Activated T-cell treated with anti-CD3 and anti-CD28 coated beads for 24 hours (primary cell): Measurements from ENCODE around the gene ARPP19.
A peak's percentile ranks its signal among the peaks of the same experiment; 100 is the strongest.
"Not testable (repeated sequence)": the region's sequence is repeated elsewhere in the genome, so short reads cannot be mapped to it uniquely, and the experiment has no call there.

Experiments used
- DNase-seq: peaks from one replicate; pipeline ENCODE4 v3.0.0-alpha.2; 2020; ENCODE audit warnings: low read depth

The ARPP19 gene, protein sequence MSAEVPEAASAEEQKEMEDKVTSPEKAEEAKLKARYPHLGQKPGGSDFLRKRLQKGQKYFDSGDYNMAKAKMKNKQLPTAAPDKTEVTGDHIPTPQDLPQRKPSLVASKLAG

DNA sequence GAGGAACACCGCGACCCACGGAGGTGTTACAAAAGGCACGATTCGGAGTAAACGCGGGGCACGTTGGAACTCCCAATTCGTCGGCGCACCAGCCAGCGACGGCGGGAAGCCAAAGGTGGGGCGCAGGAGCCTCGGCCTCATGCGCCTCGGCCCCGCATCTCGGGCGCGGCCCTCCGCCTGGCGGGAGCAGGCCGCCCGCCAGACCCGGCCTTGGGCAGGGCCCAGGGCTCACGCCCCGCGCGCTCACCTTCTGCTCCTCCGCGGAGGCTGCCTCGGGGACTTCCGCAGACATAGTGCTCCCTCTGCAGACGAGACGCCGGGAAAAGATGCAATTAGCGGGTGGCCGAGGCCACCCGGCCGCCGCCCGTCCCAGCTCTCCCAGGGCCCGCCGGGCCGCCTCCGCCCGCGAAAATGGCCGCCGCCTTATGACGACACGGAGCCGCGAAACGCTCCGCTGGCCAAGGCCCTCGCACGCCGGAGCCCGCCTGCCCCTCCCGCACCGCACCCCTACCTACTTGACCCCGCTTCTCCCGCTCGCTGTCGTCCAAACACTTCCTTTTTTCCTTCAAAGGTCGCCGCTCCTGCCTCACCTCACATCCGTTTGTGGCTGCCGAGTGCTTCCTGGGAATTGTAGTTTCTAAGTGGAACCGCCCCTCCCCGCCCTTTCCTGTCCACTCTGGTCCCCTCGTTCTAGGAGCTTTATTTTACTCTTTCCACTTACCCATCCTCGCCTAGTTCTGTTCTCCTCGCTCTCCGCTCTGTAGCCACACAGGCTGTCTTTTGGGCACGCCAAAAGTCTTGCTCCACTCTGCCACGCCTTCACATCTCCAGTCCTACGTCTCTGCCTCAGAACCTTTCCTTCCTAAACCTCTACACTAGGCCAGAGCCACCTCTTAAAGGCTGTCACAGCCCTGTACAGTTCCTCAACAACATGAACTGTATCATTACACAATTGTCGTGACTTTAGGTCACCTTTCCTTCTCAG lies at the start of gene ARPP19:
ARPP19 (minus strand) TSS at position 430 of the 985 bp plus-strand sequence; CDS start at position 292, 138 bp downstream.
- peak; percentile 79 for DNase-seq

DNA sequence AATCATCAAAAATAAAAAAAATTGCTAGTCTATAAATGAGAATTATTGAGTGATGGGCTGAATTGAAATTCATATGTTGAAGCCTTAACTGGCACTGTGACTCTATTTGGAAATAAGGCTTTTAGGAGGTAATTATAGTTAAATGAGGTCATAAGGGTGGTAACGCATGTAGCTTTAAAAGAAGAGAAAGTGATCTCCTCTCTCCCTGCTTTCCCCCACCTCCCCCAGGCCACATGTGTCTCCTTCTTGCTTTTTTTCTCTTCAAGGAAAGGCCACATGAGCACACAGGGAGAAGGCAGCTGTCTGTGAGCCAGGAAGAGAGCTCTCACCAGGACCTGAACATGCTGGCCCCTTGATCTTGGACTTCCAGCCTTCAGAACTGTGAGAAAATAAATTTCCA lies 48.2 kb upstream of the ARPP19 start:
- no peak for DNase-seq

DNA sequence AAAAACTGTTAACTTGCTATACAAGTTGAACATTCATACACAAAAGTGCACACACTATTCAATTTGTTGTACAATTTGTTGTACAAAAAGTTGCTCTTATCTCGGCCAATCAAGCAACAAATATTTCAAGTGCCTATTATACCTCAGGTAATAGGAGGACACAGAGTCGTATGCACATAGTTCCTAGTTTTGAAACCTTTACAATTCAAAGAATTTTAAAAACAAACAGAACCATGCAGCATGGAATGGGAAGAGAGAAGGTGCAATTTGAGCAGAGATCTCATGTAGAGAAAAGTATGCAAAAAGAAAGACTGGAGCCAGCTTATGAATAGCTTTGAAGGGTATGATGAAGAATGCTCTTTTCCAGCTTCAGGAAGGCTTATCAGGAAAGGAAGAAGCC lies 46.5 kb upstream of the ARPP19 start:
- DNase-seq: no peak

DNA sequence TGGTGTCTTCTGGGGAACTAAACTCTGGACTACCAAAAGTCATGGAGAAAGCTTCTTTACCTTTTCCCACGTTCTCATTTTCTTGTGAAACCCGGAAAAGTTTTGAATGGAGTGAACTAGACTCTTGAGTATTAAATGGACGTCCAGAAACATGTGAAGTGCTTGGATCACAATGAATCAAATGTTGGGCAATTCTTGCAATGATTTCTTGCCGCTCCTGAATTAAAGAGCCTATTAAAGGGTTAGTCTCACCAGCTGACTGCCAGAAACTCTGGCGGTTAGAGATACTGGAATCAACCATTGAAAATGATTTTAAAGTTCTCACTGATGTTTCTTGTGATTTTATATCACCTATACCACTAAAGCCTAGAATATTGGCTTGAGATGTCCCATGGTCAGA lies 40.8 kb upstream of the ARPP19 start:
- DNase-seq: no peak

DNA sequence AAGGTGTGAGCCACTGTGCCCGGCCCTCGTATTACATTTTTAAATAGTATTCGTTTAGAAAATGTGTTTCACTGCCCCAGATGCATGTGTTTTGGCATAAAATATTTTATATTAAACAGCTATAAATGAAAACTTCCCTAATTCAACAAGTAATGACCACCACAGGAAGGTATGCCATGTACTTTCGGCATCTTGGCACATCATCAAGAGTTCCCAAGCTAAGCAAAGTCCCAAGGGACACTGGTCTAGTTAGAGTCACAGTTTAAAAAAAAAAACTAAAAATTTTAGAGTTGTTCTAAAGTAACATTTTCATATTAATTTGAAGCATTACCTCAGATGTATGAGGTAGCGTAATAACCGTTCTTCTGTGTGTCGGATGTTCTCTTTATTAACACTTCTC lies 15.6 kb upstream of the ARPP19 start:
- DNase-seq: no peak

DNA sequence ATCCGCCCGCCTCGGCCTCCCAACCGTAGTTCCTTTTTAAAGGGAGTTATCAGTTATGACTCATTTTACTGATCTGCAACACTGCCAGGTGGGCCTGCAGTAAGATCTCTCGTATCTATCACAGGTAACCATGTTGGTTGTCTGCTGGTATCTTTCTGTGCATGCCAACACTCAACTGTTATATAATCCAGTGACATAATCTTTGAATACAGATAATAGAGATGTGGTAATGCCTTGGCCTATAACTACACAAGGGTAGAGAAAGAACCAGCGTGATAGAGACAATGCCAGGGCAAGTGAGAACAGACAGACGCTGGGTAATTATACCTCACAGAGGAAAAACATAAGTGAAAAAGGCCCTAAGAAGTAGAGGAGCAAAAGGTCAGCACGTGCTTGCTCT lies 11.0 kb upstream of the ARPP19 start:
- no peak for DNase-seq

DNA sequence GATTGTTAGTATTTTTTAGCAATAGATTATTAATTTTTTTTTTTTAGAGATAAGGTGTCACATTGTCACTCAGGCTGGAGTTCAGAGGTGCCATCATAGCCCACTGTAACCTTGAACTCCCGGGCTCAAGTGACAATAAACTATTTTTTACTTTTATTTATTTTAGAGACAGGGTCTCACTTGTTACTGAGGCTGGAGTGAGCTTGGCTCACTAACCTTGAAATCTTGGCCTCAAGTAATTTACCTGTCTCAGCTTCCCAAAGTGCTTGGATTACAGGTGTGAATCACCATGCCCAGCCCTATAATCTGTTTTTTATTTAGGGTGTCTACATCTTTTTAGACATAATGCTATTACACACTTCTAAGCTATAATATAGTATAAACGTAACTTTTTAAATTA lies 7.9 kb upstream of the ARPP19 start:
- no peak for DNase-seq

DNA sequence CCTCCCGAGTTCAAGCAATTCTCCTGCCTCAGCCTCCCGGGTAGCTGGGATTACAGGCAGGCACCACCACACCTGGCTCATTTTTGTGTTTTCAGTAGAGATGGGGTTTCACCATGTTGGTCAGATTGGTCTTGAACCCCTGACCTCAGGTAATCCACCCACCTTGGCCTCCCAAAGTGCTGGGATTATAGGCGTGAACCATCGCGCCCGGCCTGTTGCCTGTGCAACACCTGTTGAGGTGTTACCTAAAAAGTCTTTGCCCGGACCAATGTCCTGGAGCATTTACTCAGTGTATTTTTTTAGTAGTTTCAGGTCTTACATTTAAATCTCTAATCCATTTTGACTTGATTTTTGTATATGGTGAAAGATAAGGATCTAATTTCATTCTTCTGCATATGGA lies 6.7 kb upstream of the ARPP19 start:
- not testable (repeated sequence) for DNase-seq

DNA sequence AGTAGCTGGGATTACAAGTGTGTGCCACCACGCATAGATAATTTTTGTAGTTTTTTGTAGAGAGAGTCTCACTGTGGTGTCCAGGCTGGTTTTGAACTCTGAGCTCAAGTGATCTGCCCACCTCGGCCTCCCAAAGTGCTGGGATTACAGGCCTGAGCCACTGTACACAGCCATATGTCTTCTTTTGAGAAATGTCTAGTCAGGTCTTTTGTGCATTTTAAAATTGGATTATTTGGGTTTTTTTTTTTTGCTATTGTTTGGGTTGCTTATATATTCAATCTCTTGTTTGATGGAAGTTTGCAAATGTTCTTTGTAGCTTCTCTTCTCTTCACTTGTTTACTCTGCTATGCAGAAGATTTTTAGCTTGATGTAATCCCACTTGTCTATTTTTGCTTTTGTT lies 6.2 kb upstream of the ARPP19 start:
- DNase-seq: no peak

DNA sequence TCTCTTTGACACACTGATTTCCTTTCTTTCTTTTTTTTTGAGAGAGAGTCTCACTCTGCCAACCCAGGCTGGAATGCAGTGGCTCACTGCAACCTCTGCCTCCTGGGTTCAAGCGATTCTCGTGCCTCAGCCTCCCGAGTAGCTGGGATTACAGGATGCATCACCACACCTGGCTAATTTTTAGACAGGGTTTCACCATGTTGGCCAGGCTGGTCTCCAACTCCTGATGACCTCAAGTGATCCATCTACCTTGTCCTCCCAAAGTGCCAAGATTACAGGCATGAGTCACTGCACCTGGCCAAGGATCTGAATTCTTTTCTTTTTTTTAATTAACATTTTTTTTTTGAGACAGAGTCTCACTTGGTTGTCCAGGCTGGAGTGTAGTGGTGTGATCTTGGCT lies 5.8 kb upstream of the ARPP19 start:
- not testable (repeated sequence) for DNase-seq

DNA sequence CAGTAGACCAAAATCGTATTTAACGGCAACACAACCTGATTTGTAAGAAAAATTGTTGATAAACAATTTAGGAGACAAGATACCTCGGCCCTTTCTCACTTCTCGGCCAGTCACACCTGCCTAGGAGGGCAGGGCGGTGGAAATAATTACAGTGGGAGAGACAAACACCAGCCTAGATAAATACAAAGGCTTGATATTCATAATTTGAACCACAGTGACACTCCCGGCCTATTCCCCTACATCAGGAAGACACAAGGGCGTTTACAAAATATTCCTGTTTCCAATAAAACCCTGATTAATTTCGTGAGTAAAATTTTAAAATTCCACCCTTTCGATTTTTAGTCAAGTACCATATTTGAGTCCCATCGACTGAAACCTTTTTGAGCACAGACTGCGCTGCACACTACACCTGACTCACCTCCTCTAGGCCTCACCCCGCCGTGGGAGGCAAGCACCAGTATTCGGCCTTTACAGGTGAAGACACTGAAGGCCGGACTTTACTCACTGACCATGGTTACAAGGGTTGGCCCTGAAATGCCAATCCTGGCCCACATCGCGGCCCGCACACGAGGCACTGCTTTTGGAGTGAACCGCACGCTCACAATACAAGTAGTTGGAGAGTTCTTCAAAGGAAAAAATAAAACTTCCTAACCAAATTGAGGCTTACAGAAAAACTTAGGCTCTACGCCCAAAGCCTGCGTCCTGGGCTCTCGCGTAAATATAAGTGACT lies 794 bp downstream of the ARPP19 start:
- peak; percentile 39 for DNase-seq

DNA sequence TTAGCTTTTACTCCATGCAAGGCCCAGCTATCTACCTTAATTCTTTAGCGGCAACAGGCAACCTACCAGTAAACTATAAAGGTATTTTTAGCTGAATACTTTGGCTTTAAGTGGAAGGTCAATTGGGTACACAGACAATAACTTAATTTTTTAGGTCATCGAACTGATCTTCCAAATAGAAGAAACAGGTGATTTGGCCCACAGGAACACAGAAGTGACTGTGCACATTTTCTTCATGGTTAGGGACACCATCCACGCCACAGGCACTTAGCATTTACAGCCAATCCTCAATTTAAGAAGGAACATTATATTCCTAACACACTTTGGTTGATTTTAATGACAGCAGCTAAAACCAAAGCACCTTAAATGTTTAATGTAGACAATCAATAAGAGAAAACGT lies 1.9 kb downstream of the ARPP19 start:
- no peak for DNase-seq

DNA sequence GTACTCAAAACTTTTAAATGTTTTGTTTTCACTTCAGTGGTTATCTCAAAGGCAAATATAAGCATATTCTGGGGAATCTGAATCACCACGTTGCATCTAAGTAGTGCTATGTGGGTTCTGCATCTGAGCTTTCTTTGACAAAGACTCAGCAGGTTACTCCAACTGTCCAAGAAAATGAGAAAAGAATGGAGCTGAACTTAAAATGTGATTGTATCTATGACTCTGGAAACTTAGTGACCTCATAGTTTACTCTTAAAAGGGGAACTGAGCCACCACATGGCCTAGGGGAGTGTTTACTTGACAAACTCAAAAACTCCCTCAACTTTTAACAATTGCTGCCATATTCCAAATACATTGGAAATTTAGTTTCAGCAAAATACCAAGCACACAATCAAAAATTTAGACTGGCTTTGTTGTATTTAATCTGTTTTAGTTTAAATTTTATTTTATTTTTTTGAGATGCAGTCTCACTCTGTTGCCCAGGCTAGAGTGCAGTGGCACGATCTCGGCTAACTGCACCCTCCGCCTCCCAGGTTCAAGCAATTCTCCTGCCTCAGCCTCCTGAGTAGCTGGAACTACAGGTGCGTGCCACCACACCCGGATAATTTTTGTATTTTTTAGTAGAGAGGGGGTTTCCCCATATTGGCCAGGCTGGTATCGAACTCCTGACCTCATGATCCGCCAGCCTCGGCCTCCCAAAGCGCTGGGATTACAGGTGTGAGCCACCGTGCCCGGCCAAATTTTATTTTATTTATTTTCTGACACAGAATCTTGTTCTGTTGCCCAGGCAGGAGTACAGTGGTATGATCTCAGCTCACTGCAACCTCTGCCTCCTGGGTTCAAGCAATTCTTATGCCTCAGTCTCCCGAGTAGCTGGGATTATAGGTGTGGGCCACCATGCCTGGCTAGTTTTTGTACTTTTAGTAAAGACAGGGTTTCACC lies 3.1 kb downstream of the ARPP19 start:
- not testable (repeated sequence) for DNase-seq

DNA sequence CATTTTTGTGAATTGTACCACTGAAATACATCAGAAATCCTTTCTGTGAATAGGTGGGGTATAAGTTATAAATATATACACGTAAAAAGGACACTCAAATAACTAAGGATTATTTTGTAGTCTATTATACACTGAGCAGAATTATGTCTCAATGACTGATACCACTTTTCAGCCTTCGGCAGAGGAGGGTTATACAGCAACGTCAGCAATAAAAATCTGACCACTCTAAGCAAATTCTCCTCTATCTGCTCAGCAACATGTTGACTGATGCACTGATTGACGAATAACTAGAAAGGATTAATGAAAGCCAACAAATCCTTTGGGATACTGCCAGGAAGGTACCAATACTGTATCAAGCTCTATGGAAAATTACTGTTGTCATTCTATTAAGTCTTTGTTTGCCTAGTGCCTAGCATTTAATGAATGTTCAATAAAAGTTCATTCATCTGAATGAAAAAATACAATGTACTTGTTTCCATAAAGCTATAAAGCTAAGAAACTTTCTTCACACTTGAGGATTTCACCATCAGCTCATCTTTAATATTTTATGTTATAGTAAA lies 5.2 kb downstream of the ARPP19 start:
- no peak for DNase-seq

DNA sequence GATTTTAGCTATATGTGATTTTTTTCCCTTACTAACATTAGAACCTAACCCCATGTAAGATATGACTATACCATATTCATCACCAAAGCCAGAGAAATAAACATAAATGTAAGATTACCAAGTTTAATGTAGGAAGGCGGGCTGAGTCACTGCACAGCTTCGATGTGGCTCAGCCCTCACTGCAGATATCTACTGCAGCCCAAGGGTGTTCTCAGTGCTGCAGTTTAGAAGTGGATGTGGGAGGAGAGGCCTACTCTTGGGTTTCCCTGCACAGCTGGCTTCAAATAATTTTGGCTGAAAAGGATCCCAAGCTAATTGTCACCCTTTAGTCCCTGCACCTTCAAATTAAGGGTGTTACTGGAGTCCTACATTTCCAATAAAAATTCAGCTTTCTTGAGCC lies 9.3 kb downstream of the ARPP19 start:
- peak; percentile 41 for DNase-seq

DNA sequence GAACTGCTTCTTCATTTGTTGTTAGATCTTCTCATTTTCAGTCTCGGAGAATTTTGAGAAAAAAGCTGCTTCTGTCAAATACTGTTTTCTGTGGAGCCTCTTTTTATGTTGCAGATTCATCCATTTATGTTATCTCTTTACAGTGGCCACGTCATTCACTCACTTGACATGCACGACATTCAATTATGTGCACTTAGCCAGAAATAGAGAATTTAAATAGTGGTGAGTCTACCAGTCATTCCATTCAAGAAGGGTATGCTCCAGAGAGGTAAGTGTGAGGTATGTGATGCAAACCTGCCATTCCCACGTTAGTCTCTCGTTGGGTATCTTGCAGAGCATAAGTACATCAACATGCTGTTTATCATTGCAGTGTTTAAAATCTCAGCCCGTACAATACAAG lies 9.8 kb downstream of the ARPP19 start:
- DNase-seq: no peak

DNA sequence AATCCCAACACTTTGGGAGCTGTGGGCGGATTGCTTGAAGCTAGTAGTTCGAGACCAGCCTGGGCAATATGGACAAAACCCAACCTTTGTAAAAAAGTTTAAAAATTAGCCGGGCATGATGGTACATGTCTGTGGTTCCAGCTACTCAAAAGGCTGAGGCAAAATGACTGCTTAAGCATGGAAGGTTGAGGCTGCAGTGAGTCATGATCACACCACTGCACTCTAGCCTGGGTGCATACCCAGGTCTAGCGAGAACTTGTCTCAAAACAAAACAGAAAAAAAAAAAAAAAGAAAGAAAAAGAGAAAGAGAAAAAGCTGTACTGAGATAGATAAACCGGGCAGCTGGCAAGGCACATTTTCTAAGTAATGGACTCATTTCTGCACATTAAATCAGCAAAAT lies 10.6 kb downstream of the ARPP19 start:
- DNase-seq: peak; percentile 53

DNA sequence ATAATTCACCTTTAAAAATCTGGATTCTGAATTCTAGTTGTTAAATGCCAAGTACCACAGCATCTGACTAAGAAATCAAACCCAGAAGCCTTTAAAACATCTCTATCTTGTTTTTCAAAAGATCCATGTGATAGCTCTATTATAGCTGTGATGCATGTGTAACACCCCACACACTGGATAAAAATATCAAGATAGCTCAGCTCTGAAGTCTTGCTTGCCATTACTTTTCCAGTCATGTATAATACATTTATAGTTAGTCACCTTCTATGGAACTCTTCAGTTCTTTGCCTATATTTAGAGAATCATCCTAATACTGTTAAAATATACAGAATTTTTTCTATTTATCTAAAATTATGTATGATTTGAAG lies 11.6 kb downstream of the ARPP19 start:
- no peak for DNase-seq

DNA sequence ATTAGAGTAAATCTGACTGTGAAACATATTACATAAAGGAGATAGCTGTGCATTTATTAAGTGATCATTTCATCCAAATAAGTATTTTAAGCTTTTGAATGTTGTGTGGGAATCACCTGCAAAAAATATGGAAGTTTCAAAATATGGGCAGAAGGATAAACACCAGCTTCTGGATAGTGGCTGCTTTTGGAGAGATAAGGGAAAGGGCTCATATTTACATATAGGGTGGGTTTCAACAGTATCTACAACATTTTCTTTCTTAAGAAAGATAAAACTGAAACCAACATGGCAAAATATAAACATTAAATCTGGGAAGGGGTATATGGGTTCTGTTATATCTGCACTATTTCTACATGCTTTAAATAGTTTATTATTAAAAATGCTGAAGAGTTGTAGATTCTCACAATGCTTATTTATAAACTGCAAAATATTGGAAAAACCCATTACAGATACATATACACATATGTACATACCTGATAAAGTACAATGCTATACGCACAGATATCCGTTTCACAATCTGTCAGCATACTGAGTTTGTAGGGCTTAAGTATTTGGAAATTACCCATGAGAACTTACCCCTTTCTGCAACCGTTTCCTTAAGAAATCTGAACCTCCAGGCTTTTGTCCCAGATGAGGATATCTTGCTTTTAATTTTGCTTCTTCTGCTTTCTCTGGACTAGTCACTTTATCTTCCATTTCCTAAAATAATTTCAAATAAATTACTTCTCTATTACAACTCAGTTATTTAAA lies 12.1 kb downstream of the ARPP19 start:
- DNase-seq: no peak

DNA sequence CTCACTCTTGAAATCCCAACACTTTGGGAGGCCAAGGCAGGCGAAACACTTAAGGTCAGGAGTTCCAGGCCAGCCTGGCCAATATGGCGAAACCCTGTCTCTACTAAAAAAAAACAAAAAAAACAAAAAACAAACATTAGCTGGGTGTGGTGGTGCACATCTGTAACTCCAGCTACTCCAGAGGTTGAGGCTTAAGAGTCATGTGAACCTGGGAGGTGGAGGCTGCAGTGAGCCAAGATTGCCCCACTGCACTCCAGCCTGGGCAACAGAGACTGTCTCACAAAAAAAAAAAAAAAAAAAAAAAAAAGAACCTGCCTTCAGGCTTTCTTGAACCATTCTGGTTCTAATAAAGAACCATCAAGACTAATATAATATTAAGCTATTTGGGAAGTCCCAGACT lies 16.5 kb downstream of the ARPP19 start:
- no peak for DNase-seq

DNA sequence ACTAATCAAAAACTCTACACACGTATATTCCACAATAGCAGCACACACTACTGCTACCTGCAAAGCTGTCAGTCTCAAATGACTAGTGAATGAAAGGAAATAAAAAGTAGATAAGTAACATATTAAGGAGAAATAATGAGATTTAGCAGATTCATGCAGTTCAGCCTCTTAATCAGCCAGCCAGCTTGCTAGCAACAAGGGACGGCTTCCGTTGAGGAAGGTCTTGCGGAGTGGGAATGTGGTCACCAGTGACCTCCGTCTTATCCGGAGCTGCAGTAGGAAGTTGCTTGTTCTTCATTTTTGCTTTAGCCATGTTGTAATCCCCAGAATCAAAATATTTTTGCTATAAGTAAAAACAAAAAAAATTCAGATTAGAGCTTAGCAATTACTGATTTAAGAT lies 17.1 kb downstream of the ARPP19 start:
- no peak for DNase-seq
